KOPT-K1 (cell line): ENCODE data around the gene STRA6.

Source experiments
- H3K27ac ChIP-seq: fragments of 200-600 bp; sonication (generic); 2 replicates; pipeline ENCODE4 v1.5.1; 2016; ENCODE audit warnings: antibody characterized with exemption, mild to moderate bottlenecking, low read depth, low read length; ENCODE audit not compliant: poor library complexity, severe bottlenecking
- H3K36me3 ChIP-seq: fragments of 200-600 bp; sonication (generic); 2 replicates; pipeline ENCODE4 v1.5.1; 2017; ENCODE audit warnings: antibody characterized with exemption, mild to moderate bottlenecking, low read length, moderate library complexity; ENCODE audit not compliant: insufficient read depth
- H3K9me3 ChIP-seq: fragments of 200-600 bp; sonication (generic); 2 replicates; pipeline ENCODE4 v1.5.1; 2017; ENCODE audit warnings: antibody characterized with exemption, low read length, mild to moderate bottlenecking; ENCODE audit not compliant: insufficient read depth, poor library complexity, severe bottlenecking

STRA6 gene

GRCh38 chr15:74130849-74131627 lies 71.5 kb downstream of the STRA6 start:
- Histone ChIP-seq H3K27ac (no peak overlapping the region), H3K9me3 (peaks cover 9% of the 10 kb centered on the region), H3K36me3 (no peaks in the 10 kb centered on the region)

- Histone ChIP-seq H3K27ac (no peak within 1 kb of the TSS), H3K36me3 (no peaks in the 10 kb centered on the region), H3K9me3 (peaks cover 9% of the 10 kb centered on the region)
Observed at GRCh38 chr15:74130155-74130848, 72.3 kb downstream of the STRA6 start, which contains the start of gene ISLR2. ISLR2 (plus strand) TSS chr15:74130586; CDS start chr15:74132755, 2,169 bp downstream.

GRCh38 chr15:74129586-74130154 lies 72.9 kb downstream of the STRA6 start:
- Histone ChIP-seq H3K9me3 (peaks cover 3% of the 10 kb centered on the region), H3K27ac (no peak overlapping the region), H3K36me3 (no peaks in the 10 kb centered on the region)
